HepG2 (cell line): ENCODE data around the gene TLCD3B. TPM values are rescaled to one million over a fixed set of nuclear protein-coding genes. Genes with fewer than 3 reads are reported as not detected.

Experiments used
- ATAC-seq: fragments of 200-7000 bp; cut with Tn5 transposase; 3 replicates; pipeline ENCODE4 v1.9.1; 2020; ENCODE audit warnings: mild to moderate bottlenecking, moderate library complexity
- BruUV-seq: library from RNA; stranded (reverse); fragments of 400-500 nt; replicated peaks from 2 replicates; lab custom pipeline; 2021; lab: Mats Ljungman, UMichigan
- CTCF ChIA-PET: fragments of 300-600 bp; formaldehyde crosslinking; extraction: SDS; loops from one replicate; lab custom pipeline; 2021; ENCODE audit warnings: low total read pairs, inconsistent platforms, low intra/inter-chr PET ratio; lab: Yijun Ruan, JAX
- POLR2A ChIA-PET: fragments of 350-600 bp; sonication (Branson Sonifier 250); formaldehyde crosslinking; loops from one replicate; lab custom pipeline; 2020; ENCODE audit warnings: antibody characterized with exemption, inconsistent platforms; lab: Yijun Ruan, JAX
- DNase-seq: peaks from one replicate; pipeline ENCODE4 v3.0.0-alpha.2; 2015; ENCODE audit warnings: low spot score
- FAIRE-seq: peaks from 3 replicates; lab custom pipeline; 2011; peaks lifted over from hg19 to GRCh38; lab: Jason Lieb, UNC
- H2AFZ ChIP-seq: one replicate; pipeline ENCODE4 v1.6.1; 2011; ENCODE audit warnings: low read length, inconsistent platforms
- H3K27ac ChIP-seq: fragments of 300-600 bp; 3 replicates; pipeline ENCODE4 v1.8.0; 2011; ENCODE audit warnings: mixed run types, mild to moderate bottlenecking, mixed read lengths, low read length, inconsistent platforms; ENCODE audit not compliant: insufficient read depth; ENCODE audit errors: extremely low read length
- H3K27me3 ChIP-seq, 2 experiments: fragments of 200-600 bp in 1 of 2; 2 replicates in 1 of 2; 3 replicates in 1 of 2; pipeline versions ENCODE4 v1.6.0 to v1.8.0; 2011; ENCODE audit warnings: low read length in 2 of 2, mild to moderate bottlenecking in 2 of 2, moderate library complexity in 2 of 2, inconsistent platforms in 1 of 2; ENCODE audit not compliant: insufficient read depth in 2 of 2, control insufficient read depth in 1 of 2
- H3K36me3 ChIP-seq, 2 experiments: fragments of 200-600 bp in 1 of 2; replicated peaks in 1 of 2; 2 replicates in 1 of 2; 3 replicates in 1 of 2; pipeline versions ENCODE4 v1.5.1 to v1.8.0; 2011; ENCODE audit warnings: low read length in 2 of 2, inconsistent platforms in 1 of 2; ENCODE audit not compliant: insufficient read depth in 2 of 2, control insufficient read depth in 1 of 2
- H3K4me1 ChIP-seq: 2 replicates; pipeline ENCODE4 v1.5.1; 2012; ENCODE audit warnings: low read length, inconsistent platforms; ENCODE audit not compliant: insufficient read depth
- H3K4me2 ChIP-seq: 2 replicates; pipeline ENCODE4 v1.6.0; 2011; ENCODE audit warnings: low read depth, low read length, inconsistent platforms
- H3K4me3 ChIP-seq, 3 experiments: fragments of 200-600 bp in 1 of 3; sonication (generic), shearing (Covaris generic) in 1 of 3; replicated peaks in 1 of 3; 2 replicates each; pipeline ENCODE4 v1.5.1; 2011 to 2016; ENCODE audit warnings: low read length in 3 of 3, inconsistent platforms in 2 of 3, low read depth in 2 of 3, mild to moderate bottlenecking in 2 of 3, control low read depth in 1 of 3, mixed read lengths in 1 of 3; ENCODE audit not compliant: insufficient read depth in 1 of 3
- H3K79me2 ChIP-seq: one replicate; pipeline ENCODE4 v1.6.1; 2011; ENCODE audit warnings: low read length, inconsistent platforms; ENCODE audit not compliant: insufficient read depth
- H3K9ac ChIP-seq: 2 replicates; pipeline ENCODE4 v1.6.0; 2011; ENCODE audit warnings: mild to moderate bottlenecking, low read depth, low read length, inconsistent platforms; ENCODE audit not compliant: insufficient read depth
- H3K9me3 ChIP-seq: 2 replicates; pipeline ENCODE4 v1.5.1; 2012; ENCODE audit warnings: mild to moderate bottlenecking, low read length
- H4K20me1 ChIP-seq: 2 replicates; pipeline ENCODE4 v1.6.0; 2011; ENCODE audit warnings: inconsistent platforms, mild to moderate bottlenecking, low read length, moderate library complexity; ENCODE audit not compliant: insufficient read depth
- BRCA1 ChIP-seq: sonication (generic); formaldehyde crosslinking; IDR thresholded peaks from 2 replicates; pipeline ENCODE4 v1.4.0; 2020; ENCODE audit warnings: missing genetic modification reagents
- EP300 ChIP-seq, 3 experiments: sonication (generic) in 1 of 3; formaldehyde crosslinking in 1 of 3; IDR thresholded peaks; 2 replicates each; pipeline versions ENCODE4 v1.5.1 to v1.6.1; 2011 to 2020; ENCODE audit warnings: low read depth in 2 of 3, low read length in 2 of 3, borderline replicate concordance in 1 of 3, improper control_type of control experiment in 1 of 3, mild to moderate bottlenecking in 1 of 3, missing genetic modification reagents in 1 of 3, moderate library complexity in 1 of 3
- FLYWCH1 ChIP-seq: sonication (generic); formaldehyde crosslinking; IDR thresholded peaks from 2 replicates; pipeline ENCODE4 v1.8.1; 2023; ENCODE audit warnings: mild to moderate bottlenecking, missing genetic modification reagents
- GLMP ChIP-seq: sonication (generic); formaldehyde crosslinking; IDR thresholded peaks from 2 replicates; pipeline ENCODE4 v1.9.0; 2021; ENCODE audit warnings: missing genetic modification reagents, mild to moderate bottlenecking, borderline replicate concordance
- HBP1 ChIP-seq: IDR thresholded peaks from 2 replicates; pipeline ENCODE4 v1.6.1; 2016; ENCODE audit warnings: low read depth, control low read depth
- HOXA5 ChIP-seq: sonication (generic); formaldehyde crosslinking; IDR thresholded peaks from 2 replicates; pipeline ENCODE4 v1.4.0; 2020; ENCODE audit warnings: missing genetic modification reagents
- JARID2 ChIP-seq: sonication (generic); formaldehyde crosslinking; IDR thresholded peaks from 2 replicates; pipeline ENCODE4 v1.8.1; 2023; ENCODE audit warnings: missing genetic modification reagents, inconsistent platforms; ENCODE audit not compliant: insufficient replicate concordance
- KLF6 ChIP-seq: IDR thresholded peaks from 2 replicates; pipeline ENCODE4 v1.8.0; 2016; ENCODE audit warnings: missing biosample characterization, missing genetic modification reagents
- MIER2 ChIP-seq: IDR thresholded peaks from 2 replicates; pipeline ENCODE4 v1.6.1; 2016; ENCODE audit warnings: missing biosample characterization, missing genetic modification reagents
- NR1H2 ChIP-seq: sonication (generic); formaldehyde crosslinking; IDR thresholded peaks from 2 replicates; pipeline ENCODE4 v1.8.1; 2022; ENCODE audit warnings: low read depth, missing genetic modification reagents, borderline replicate concordance
- NR2F1 ChIP-seq, 2 experiments: fragments of 450-650 bp in 1 of 2; formaldehyde crosslinking in 1 of 2; IDR thresholded peaks; 2 replicates each; pipeline versions ENCODE4 v1.5.0 to v1.6.1; 2016 to 2020; ENCODE audit warnings: mild to moderate bottlenecking in 1 of 2, missing compliant biosample characterization in 1 of 2, missing genetic modification reagents in 1 of 2, moderate library complexity in 1 of 2
- RBM22 ChIP-seq: fragments of 200-400 bp; formaldehyde crosslinking; optimal IDR thresholded peaks from 2 replicates; pipeline ENCODE3; 2017; ENCODE audit warnings: mild to moderate bottlenecking, low read length, moderate library complexity
- RFX3 ChIP-seq: IDR thresholded peaks from 2 replicates; pipeline ENCODE4 v1.6.1; 2016; ENCODE audit warnings: missing biosample characterization, missing genetic modification reagents
- SATB2 ChIP-seq: sonication (generic); formaldehyde crosslinking; IDR thresholded peaks from 2 replicates; pipeline ENCODE4 v1.5.0; 2020; ENCODE audit warnings: missing genetic modification reagents
- ZNF136 ChIP-seq: sonication (generic); formaldehyde crosslinking; IDR thresholded peaks from 2 replicates; pipeline ENCODE4 v1.8.1; 2022; ENCODE audit warnings: low read depth, mild to moderate bottlenecking, moderate library complexity, missing genetic modification reagents
- ZNF251 ChIP-seq: sonication (generic); formaldehyde crosslinking; IDR thresholded peaks from 2 replicates; pipeline ENCODE4 v1.9.0; 2021; ENCODE audit warnings: mild to moderate bottlenecking, missing genetic modification reagents
- ZNF263 ChIP-seq: sonication (generic); formaldehyde crosslinking; IDR thresholded peaks from 2 replicates; pipeline ENCODE4 v1.4.0; 2020; ENCODE audit warnings: missing genetic modification reagents
- ZNF354B ChIP-seq: sonication (generic); formaldehyde crosslinking; IDR thresholded peaks from 2 replicates; pipeline ENCODE4 v1.8.0; 2022; ENCODE audit warnings: mild to moderate bottlenecking, missing genetic modification reagents
- ZNF431 ChIP-seq: sonication (generic); formaldehyde crosslinking; IDR thresholded peaks from 2 replicates; pipeline ENCODE4 v1.9.0; 2022; ENCODE audit warnings: missing genetic modification reagents, low read depth, mild to moderate bottlenecking, borderline replicate concordance
- ZNF619 ChIP-seq: sonication (generic); formaldehyde crosslinking; IDR thresholded peaks from 2 replicates; pipeline ENCODE4 v1.4.0; 2020; ENCODE audit warnings: mild to moderate bottlenecking, missing genetic modification reagents
- WGBS: methylation state at CpG from one replicate; pipeline ENCODE4 v1.1.6; 2017; ENCODE audit warnings: low lambda C conversion rate; 5-methylcytosine and 5-hydroxymethylcytosine counted together
- in situ Hi-C: cut with HindIII; loops from 2 replicates; pipeline ENCODE4 v1.10.0; 2017; ENCODE audit warnings: low pct_unique_long_range_greater_than_20kb; ENCODE audit not compliant: extremely low pct_ligation_motif_present
- intact Hi-C: fragments of 100-400 bp; cut with micrococcal nuclease; formaldehyde crosslinking; loops from one replicate; pipeline ENCODE4 v1.10.0; 2022; ENCODE audit not compliant: unreplicated experiment
- polyA plus RNA-seq, 8 experiments: library from polyadenylated mRNA; depleted of rRNA in 3 of 8; stranded (reverse) in 7 of 8; unstranded in 1 of 8; fragments of >200 nt; fragmentation: Illumina TruSeq in 4 of 8; extraction: Trizol in 4 of 8; gene quantifications; 2 replicates each; pipeline versions ENCODE4 v1.2.1 to v1.2.3, GENCODE V29; 2011 to 2016; ENCODE audit warnings: low read depth in 4 of 8, missing spikeins in 1 of 8, mixed read lengths in 1 of 8; ENCODE audit not compliant: insufficient read depth in 1 of 8
- total RNA-seq, 5 experiments: library from RNA; depleted of rRNA; stranded (reverse); fragments of >200 nt; fragmentation: Illumina TruSeq; extraction: Trizol; gene quantifications; 2 replicates each; pipeline ENCODE4 v1.2.3, GENCODE V29; 2016; ENCODE audit warnings: low read depth in 1 of 5
- TF ChIP-seq, protein P1 (sequence below): sonication (generic); formaldehyde crosslinking; IDR thresholded peaks from 2 replicates; pipeline ENCODE4 v1.4.0; 2020; ENCODE audit warnings: missing genetic modification reagents, mild to moderate bottlenecking, borderline replicate concordance

The TLCD3B gene
- total and polyA plus RNA-seq, 2 of the 13 experiments (the other 11 are each of a cell fraction or from before 2014, with no cell fraction given), result not detected

- no TSS peak for BruUV-seq
- in situ Hi-C loops, result no loop called here
- Histone ChIP-seq H3K27me3 (peaks cover 0 to 3% of the 10 kb centered on the region in 2 experiments; a peak in 1 of 5 replicates), H3K4me1 (peaks cover 13% of the 10 kb centered on the region), H3K27ac (no peak overlapping the region), H4K20me1 (no peaks in the 10 kb centered on the region), H2AFZ (no peak overlapping the region), H3K9ac (no peak overlapping the region), H3K4me2 (no peak overlapping the region), H3K4me3 (no peak overlapping the region), H3K79me2 (peaks cover 3% of the 10 kb centered on the region), H3K9me3 (no peaks in the 10 kb centered on the region), H3K36me3 (peaks cover 28 to 64% of the 10 kb centered on the region in 2 experiments)
- WGBS, result 93% methylated on average over 5 of the region's 5 CpGs
- ChIA-PET CTCF (no interaction called here), POLR2A (interaction anchor here (0.7 to 1.2 kb wide), 3 partner anchors 15 to 30 kb away, joined by 3 to 7 read pairs (median 3); partner anchors contain the start of genes TAOK2 and TMEM219)
- no peak for ATAC-seq
- FAIRE-seq, result no peak
- DNase-seq, result no peak
- intact Hi-C loops, result no loop called here
- TF ChIP-seq MIER2 (no peak), HOXA5 (no peak), BRCA1 (no peak), ZNF354B (CRISPR knock-in tag) (no peak), JARID2 (CRISPR knock-in tag) (no peak), SATB2 (no peak), HBP1 (CRISPR knock-in tag) (no peak), EP300 (IDR thresholded peaks at IDR 0.05; ENCODE audit: low read depth in 2 of 2, low read length in 2 of 2) (no peak), EP300 (CRISPR knock-in tag; IDR thresholded peaks at IDR 0.05; ENCODE audit: borderline replicate concordance) (0 out of 2 replicates have a peak, but pooled peaks have one; percentile 18), RFX3 (CRISPR knock-in tag) (no peak), ZNF619 (CRISPR knock-in tag) (no peak), GLMP (no peak), ZNF251 (CRISPR knock-in tag) (no peak), ZNF136 (CRISPR knock-in tag) (no peak), RBM22 (peak; percentile 66), NR2F1 (CRISPR knock-in tag; IDR thresholded peaks at IDR 0.05) (no peak), FLYWCH1 (CRISPR knock-in tag) (no peak), ZNF431 (CRISPR knock-in tag) (no peak), KLF6 (CRISPR knock-in tag) (no peak), ZNF263 (CRISPR knock-in tag) (no peak), NR1H2 (CRISPR knock-in tag) (no peak)
- TF ChIP-seq, protein P1, sequence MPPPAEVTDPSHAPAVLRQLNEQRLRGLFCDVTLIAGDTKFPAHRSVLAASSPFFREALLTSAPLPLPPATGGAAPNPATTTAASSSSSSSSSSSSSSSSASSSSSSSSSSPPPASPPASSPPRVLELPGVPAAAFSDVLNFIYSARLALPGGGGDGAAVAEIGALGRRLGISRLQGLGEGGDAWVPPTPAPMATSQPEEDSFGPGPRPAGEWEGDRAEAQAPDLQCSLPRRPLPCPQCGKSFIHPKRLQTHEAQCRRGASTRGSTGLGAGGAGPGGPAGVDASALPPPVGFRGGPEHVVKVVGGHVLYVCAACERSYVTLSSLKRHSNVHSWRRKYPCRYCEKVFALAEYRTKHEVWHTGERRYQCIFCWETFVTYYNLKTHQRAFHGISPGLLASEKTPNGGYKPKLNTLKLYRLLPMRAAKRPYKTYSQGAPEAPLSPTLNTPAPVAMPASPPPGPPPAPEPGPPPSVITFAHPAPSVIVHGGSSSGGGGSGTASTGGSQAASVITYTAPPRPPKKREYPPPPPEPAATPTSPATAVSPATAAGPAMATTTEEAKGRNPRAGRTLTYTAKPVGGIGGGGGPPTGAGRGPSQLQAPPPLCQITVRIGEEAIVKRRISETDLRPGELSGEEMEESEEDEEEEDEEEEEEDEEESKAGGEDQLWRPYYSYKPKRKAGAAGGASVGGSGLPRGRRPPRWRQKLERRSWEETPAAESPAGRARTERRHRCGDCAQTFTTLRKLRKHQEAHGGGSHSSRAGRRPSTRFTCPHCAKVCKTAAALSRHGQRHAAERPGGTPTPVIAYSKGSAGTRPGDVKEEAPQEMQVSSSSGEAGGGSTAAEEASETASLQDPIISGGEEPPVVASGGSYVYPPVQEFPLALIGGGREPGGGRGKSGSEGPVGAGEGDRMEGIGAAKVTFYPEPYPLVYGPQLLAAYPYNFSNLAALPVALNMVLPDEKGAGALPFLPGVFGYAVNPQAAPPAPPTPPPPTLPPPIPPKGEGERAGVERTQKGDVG (CRISPR knock-in tag), result no peak
Observed at GRCh38 chr16:29991571-29991904, 39.5 kb downstream of the TLCD3B start.
